Smooth muscle cell of the brain vasculature (primary cell): ENCODE data around the gene RXRA.

ENCODE experiments used
- DNase-seq: peaks from one replicate; pipeline ENCODE4 v3.0.0-alpha.2; 2012; ENCODE audit warnings: low read depth, low spot score

Gene RXRA

GRCh38 chr9:134336228-134336627, 10.0 kb downstream of the RXRA start:
- no peak for DNase-seq

- DNase-seq, result no peak
Measured at GRCh38 chr9:134336924-134337323, 10.7 kb downstream of the RXRA start.

- no peak for DNase-seq
Measured at GRCh38 chr9:134337469-134337868, 11.2 kb downstream of the RXRA start.

DNA sequence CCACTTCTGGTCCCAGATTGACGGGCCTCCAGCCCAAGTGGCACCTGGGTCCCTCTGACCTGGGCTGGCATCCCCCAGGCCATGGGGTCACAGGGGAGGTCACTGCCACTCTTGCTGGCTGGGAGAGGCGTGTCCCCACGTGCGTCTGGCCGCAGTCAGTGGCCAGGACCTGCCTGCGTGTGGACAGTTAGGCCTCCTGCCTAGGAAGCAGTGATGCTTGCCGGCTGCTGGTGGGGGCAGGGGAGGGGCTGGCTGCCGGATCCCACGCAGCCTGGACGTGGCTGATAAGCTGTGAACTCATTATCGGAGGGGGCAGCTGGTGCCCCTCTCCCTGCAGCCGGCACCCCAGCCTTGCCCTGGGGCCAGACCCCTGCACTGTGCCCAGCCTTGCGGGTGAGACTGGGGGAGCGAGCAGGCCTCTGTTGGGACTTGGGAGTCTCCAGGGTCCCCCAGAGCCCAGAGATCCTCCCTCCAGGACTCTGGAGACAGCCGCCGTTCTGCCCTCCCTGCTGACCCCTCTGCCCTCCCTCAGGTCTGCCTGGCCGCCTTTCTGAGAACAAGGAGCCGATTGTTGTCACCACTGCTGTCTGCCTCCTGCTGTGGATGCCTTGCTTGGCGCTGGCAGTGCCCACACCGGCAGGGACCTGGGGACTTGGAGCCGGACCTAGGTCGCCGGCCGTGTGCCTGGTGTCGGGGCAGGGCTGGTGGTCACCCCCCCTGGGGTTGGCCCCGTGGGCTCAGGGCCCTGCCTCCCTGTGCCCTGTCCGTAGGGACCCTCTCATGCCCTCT, 12.3 kb downstream of the RXRA start:
- DNase-seq, result no peak

DNA sequence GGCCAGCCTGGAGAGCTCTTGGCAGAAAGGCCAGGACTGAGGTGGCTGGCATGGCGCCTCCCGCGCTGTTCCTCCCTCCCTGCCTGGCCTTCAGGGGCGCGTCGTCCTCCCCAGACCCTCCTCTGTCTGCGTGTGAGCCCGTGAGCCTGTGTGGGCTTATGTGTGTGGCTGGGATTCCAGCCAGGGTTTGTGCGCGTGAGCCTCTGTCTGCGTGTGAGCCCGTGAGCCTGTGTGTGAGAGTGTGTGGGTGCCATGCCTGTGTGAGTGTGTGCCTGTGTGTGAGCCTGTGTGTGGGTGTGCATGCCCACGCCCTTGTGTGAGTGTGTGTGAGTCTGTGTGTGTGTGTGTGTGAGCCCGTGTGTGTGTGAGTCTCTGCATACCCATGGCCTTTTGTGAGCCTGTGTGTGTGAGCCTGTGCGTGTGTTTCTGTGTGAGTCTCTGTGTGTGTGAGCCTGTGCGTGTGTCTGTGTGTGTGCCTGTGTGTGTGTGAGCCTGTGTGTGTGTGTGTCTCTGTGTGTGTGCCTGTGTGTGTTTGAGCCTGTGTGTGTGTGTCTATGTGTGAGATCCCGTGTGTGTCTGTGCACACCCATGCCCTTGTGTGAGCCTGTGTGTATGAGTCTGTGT, 13.0 kb downstream of the RXRA start:
- DNase-seq, result no peak

- no peak for DNase-seq
Measured at GRCh38 chr9:134340475-134341160, 14.4 kb downstream of the RXRA start.

DNA sequence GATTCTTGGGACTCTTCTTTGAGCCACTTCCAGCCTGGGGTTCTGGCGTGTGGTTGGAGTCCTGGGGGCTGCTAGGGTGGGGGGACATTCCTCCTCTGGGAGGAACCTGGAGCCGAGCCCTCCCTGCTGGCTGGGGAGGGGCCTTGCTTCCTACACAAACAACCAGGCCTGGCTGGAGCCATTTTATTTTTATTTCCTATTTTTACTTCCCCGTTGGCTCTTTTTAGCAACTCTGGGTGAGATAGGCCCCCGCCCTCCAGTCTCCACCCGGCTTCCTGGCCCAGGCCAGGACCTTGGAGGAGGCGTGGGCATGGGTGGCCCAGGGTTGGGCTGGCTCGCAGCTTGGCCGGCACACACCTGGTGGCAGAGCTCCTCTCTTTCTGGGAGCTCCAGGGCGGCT, 15.1 kb downstream of the RXRA start:
- DNase-seq, result no peak

GRCh38 chr9:134341929-134342745, 15.9 kb downstream of the RXRA start:
- DNase-seq, result no peak

DNA sequence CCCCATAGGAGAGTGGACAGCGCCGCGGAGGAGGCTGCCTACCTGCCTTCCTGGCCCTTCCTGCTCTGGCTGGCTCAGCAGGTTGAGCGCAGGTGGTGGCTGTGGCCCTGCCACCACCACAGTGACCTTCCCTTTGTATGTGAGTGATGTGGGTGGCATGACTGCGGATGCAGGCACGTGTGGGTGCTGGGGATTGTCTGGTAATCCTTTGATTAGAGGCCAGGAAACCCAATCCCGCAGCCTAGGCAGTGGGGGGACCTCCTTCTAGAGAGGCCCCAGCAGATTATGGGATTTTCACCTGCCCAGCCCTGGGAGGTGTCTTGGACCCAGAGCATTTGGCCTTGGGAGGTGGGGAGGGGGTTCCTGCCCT, 16.5 kb downstream of the RXRA start:
- DNase-seq, result no peak

- no peak for DNase-seq
Measured at GRCh38 chr9:134343637-134344036, 17.4 kb downstream of the RXRA start.

DNA sequence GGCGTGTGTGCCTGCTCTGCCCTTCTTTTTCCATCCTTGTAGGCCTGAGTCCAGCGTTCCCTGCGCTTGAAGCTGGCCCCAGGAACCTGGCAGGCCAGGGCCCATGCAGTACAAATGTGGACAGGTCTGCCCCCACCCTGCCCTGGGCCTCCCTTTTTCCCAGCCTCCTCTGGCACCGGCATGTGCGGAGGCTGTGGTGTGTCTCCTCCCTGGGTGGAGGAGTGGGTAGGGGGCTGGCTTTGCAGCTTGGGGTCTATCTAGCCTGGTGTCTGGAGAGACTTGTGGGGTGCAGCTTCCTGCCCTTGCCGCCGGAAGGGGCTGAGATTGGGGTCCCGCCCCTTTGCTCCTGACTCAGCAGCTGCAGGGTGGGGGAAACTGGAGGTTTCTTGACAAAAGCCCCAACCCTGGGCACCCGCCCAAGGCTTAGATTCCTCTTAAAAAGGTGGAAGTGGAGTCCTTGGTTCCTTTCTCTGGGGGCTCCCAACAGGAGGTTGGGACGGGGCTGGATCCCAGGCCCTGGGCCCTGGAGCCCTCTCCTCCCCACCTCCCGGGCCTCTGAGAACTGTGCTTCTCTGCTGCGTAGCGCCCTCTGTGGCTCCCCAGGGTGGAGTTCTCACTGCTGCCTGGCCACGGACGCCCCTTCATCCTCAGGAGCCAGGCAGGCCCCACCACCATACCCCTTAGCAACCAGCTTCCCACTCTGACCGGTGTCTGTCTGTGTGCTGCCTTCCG, 18.0 kb downstream of the RXRA start:
- DNase-seq, result no peak

DNA sequence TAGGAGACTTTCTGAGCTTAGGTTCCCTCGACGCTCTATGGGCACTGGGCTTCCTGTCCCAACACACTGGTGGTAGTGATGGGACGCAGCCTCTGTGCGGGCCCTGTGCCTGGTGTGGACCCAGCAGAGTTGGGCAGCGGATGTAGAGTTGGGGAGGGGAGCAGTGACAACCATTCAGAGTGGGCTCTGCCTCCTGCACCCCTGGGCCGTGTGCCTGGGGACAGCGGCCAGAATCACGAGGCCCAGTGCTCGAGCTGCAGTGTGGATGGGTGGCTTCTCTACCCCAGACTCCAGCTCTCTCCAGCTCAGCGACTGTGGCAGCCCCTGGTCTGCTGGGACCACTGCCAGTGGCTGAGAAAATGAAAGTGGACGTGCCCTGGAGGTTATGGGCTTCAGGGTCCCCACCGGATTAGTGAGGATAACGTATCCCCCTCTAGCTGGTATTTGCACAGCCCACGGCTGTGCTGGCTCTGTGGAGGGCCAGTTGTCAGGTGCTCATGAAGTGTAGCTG, 18.6 kb downstream of the RXRA start:
- no peak for DNase-seq

DNA sequence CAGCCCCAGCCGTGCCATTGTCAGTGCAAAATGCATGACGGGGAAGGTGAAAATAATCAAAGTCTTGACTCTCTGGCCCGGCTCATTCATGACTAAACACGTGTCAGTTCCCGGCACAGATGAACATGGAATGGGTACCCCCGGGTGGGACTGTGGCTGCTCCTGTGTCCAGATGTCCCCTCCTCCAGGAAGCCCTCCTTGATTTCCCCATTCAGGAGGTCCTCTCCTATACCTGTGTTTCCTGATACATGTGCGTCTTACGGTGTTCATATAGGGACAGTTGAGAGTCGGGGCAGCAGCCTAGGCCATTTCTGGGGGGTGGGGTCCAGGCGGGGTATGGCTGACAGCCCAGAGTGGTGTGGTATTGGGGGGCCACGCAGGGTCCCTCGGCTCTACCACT, 19.5 kb downstream of the RXRA start:
- DNase-seq, result no peak

- DNase-seq, result no peak
Measured at GRCh38 chr9:134346151-134346550, 19.9 kb downstream of the RXRA start.

- no peak for DNase-seq
Measured at GRCh38 chr9:134346840-134347583, 20.8 kb downstream of the RXRA start.

- no peak for DNase-seq
Measured at GRCh38 chr9:134347996-134348395, 21.7 kb downstream of the RXRA start.

GRCh38 chr9:134348404-134349155, 22.3 kb downstream of the RXRA start:
- no peak for DNase-seq

DNA sequence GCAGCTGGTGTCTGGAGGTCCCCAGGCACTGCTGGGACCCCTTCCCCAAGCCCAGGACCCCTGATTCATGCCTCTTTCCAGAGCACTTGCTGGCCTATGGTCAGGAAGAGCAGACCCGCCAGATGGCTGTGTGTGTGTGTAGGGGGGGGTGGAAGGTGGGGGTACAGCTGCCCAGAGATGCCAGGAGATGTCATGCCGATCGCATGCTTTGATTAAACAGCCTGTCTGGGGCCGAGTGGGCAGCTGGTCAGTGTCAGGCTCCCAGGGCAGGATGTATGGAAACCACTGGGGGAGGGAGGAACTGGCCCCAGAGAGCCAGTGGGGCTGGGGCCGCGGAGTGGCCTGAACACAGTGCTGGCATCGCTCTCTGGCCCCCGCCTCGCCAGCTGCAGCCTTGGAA, 23.7 kb downstream of the RXRA start:
- DNase-seq, result no peak

DNA sequence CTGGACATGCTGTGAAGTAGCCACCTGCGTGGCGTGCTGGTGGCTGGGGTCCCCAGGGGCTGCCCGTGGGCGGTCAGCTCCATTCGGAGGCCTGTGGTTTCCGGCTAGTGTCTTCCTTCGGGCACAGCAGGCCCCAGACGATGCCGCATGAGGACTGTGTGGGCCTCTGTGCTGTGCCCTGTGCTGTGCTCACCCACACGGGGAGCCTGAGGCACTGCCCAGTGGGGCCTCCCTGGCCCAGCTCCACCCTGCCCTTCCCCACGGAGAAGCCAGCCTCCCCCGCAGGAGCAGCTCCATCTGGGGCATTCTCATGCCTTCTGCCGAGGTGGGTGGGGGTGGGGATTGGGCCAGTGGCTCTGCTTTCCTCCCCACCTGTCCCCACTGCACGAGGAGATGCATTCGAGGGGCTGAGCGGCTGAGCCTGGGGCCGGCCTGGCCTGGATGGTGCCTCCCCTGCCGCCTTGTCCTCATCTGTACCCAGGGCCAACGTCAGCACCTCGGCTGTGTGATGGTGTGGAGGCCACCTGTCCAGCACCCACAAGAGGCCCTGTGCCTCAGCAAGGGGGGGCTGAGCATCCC, 24.2 kb downstream of the RXRA start:
- no peak for DNase-seq
